Stimulated activated memory B cell treated with anti-CD40 and anti-IgM and Interleukin-4, amounts not matched to agents 10 μg/mL and 1 μg/mL and 100 μg/mL, for 72 hours (primary cell): ENCODE data around the gene ZXDC.

Source experiments
- ATAC-seq: fragments of 150-1000 bp; cut with Tn5 transposase; 2 replicates; pipeline ENCODE4 v1.10.0; 2021
- H3K27ac Mint-ChIP-seq: one replicate; pipeline ENCODE4 v1.8.0; 2022; ENCODE audit warnings: mild to moderate bottlenecking, mixed read lengths
- H3K27me3 Mint-ChIP-seq: one replicate; pipeline ENCODE4 v1.8.0; 2022; ENCODE audit warnings: mixed read lengths
- H3K36me3 Mint-ChIP-seq: one replicate; pipeline ENCODE4 v1.8.0; 2022; ENCODE audit warnings: mixed read lengths
- H3K4me1 Mint-ChIP-seq: one replicate; pipeline ENCODE4 v1.8.0; 2022; ENCODE audit warnings: mixed read lengths
- H3K4me3 Mint-ChIP-seq: one replicate; pipeline ENCODE4 v1.8.0; 2022; ENCODE audit warnings: mild to moderate bottlenecking, moderate library complexity, mixed read lengths
- H3K9me3 Mint-ChIP-seq: one replicate; pipeline ENCODE4 v1.8.0; 2022; ENCODE audit warnings: mixed read lengths

ZXDC gene

GRCh38 chr3:126460381-126460780, 15.3 kb downstream of the ZXDC start:
- Mint-ChIP-seq H3K36me3 (peaks cover 61% of the 10 kb centered on the region), H3K4me1 (peaks cover 9% of the 10 kb centered on the region)

GRCh38 chr3:126459763-126460127, 15.9 kb downstream of the ZXDC start:
- Mint-ChIP-seq H3K36me3 (peaks cover 63% of the 10 kb centered on the region), H3K27me3 (no peaks in the 10 kb centered on the region), H3K9me3 (no peaks in the 10 kb centered on the region)

More at GRCh38 chr3:126460381-126460780, 15.3 kb downstream of the ZXDC start:
- Mint-ChIP-seq H3K27ac (no peak overlapping the region), H3K9me3 (no peaks in the 10 kb centered on the region), H3K4me3 (no peak overlapping the region), H3K27me3 (no peaks in the 10 kb centered on the region)
- no peak for ATAC-seq

DNA sequence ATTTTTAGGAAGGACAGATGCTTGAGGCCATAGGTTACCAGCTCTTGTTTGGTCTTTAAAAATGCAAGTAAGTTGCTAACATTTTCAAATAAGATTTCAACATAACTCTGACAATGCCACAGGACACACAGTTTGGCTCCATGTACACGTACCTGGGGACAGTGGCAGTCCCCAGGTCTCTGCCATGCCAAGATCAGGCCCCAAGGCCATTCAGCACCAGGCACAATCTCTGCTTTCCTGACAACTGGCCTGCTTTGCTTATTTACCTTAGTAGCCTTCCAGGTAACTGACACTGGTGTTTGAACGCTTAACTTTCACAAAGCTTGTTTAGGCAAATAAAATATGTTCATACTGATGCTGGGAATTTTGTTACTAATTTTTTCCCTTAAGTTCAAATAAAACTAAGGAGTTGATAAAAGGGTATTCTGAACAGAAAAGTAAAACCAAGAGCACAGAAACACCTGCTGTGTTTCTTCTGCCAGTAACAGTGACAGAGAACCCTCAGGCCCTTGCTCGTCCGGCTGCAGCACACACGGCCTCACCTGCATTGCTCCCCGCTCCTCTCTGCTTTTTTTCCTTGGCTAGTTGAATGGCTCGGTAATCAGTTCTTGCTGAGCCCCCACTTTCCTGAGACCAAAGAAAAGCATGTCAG, 16.5 kb downstream of the ZXDC start:
- Mint-ChIP-seq H3K4me1 (peaks cover 8% of the 10 kb centered on the region), H3K36me3 (peaks cover 63% of the 10 kb centered on the region), H3K9me3 (no peaks in the 10 kb centered on the region), H3K4me3 (no peak overlapping the region), H3K27ac (no peak overlapping the region), H3K27me3 (no peaks in the 10 kb centered on the region)
- no peak for ATAC-seq

More at GRCh38 chr3:126459763-126460127, 15.9 kb downstream of the ZXDC start:
- H3K4me1 Mint-ChIP-seq = peaks cover 13% of the 10 kb centered on the region
- H3K27ac Mint-ChIP-seq = no peak overlapping the region
- no peak overlapping the region for H3K4me3 Mint-ChIP-seq
- ATAC-seq = no peak

GRCh38 chr3:126456766-126457388, 18.8 kb downstream of the ZXDC start:
- no peaks in the 10 kb centered on the region for H3K27me3 Mint-ChIP-seq
- H3K9me3 Mint-ChIP-seq = no peaks in the 10 kb centered on the region
- no peak for ATAC-seq
- H3K4me1 Mint-ChIP-seq = peaks cover 7% of the 10 kb centered on the region
- no peak overlapping the region for H3K4me3 Mint-ChIP-seq
- H3K36me3 Mint-ChIP-seq = peaks cover 62% of the 10 kb centered on the region
- no peak overlapping the region for H3K27ac Mint-ChIP-seq

DNA sequence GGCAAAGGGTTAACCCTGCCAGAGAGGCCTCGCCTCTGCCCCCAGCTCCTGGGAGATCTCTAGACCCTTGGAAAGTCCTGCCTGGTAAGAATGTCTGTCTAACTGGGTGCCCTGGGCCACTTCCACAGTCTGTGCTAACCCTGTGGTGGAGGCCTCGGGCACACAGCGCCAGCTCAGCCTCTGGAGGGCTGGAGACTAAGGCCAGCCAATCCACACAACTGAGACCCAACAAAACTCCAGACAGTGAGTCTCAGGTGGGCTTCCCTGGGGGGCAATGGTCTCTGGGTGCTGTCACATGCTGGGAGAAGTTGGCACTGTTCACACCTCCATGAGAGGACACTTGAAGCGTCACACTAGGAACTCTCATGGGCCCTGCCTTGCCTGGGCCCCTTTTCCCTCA, 19.5 kb downstream of the ZXDC start:
- Mint-ChIP-seq H3K27ac (no peak overlapping the region), H3K4me1 (peaks cover 7% of the 10 kb centered on the region), H3K4me3 (no peak overlapping the region), H3K36me3 (peaks cover 62% of the 10 kb centered on the region), H3K9me3 (no peaks in the 10 kb centered on the region), H3K27me3 (no peaks in the 10 kb centered on the region)
- ATAC-seq = no peak

DNA sequence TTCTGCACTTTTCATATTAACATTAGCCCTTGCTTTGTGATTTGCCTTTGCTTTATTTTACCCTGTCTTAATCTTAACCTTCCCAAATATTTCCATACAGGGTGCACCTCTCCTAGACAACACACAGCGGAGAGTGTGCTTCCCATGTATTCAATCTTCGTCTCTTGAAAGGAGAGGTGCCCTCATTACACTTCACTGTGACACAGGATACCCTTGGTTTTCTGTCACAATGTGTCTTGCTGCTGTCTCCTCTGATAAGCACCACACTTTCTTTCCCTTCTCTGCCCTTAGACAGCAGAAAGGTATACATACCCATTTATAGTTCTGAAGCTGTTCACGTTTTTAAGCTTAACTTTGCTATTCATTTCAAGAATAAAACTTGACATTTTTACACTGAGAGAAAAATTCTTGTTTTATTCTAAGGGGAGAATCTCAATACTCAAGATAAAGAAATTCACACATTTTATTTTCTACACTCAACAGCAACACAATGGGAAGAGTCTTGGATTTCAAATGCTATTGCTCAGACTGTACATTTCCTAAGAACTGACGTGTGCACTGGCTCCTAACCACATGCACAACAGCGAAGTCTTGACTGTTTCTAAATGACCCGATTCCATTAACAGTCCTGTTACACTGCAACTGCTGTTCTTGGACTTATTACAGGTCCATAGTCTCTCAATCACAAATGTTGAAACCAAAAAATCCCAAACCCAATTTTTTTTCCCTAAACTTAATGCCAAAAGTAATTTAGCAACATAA, 21.1 kb downstream of the ZXDC start:
- Mint-ChIP-seq H3K4me3 (no peak overlapping the region), H3K27me3 (no peaks in the 10 kb centered on the region), H3K4me1 (peaks cover 7% of the 10 kb centered on the region), H3K27ac (no peak overlapping the region), H3K9me3 (no peaks in the 10 kb centered on the region), H3K36me3 (peaks cover 58% of the 10 kb centered on the region)
- no peak for ATAC-seq

DNA sequence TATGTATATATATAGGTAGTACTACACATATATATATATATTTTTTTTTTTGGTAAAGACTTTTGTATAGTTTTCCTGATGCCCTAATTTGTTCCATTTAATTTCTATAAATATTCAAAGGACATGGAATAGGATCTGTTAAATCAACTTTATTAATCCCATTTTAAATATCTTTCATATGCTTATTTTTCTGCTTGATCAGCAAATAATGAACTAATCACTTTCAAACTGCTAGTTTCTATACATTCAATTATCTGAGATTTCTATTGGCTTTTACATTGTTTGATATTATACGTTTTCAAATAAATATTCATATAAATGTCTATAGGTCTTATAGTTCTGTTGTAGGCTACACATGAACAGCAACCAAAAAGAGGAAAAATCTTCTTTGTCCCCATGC, 21.7 kb downstream of the ZXDC start:
- no peaks in the 10 kb centered on the region for H3K27me3 Mint-ChIP-seq
- ATAC-seq = no peak
- peaks cover 7% of the 10 kb centered on the region for H3K4me1 Mint-ChIP-seq

GRCh38 chr3:126452213-126452612, 23.5 kb downstream of the ZXDC start:
- no peaks in the 10 kb centered on the region for H3K27me3 Mint-ChIP-seq
- no peaks in the 10 kb centered on the region for H3K9me3 Mint-ChIP-seq
- H3K4me3 Mint-ChIP-seq = no peak overlapping the region
- H3K4me1 Mint-ChIP-seq = peaks cover 7% of the 10 kb centered on the region
- H3K27ac Mint-ChIP-seq = no peak overlapping the region
- peaks cover 54% of the 10 kb centered on the region for H3K36me3 Mint-ChIP-seq
- no peak for ATAC-seq

More for the DNA sequence above, 21.7 kb downstream of the ZXDC start:
- Mint-ChIP-seq H3K36me3 (peaks cover 54% of the 10 kb centered on the region), H3K9me3 (no peaks in the 10 kb centered on the region), H3K27ac (no peak overlapping the region), H3K4me3 (no peak overlapping the region)

GRCh38 chr3:126451511-126451910, 24.2 kb downstream of the ZXDC start:
- no peak overlapping the region for H3K27ac Mint-ChIP-seq
- peaks cover 47% of the 10 kb centered on the region for H3K36me3 Mint-ChIP-seq
- H3K4me3 Mint-ChIP-seq = no peak overlapping the region
- H3K9me3 Mint-ChIP-seq = no peaks in the 10 kb centered on the region
- ATAC-seq = no peak
- H3K4me1 Mint-ChIP-seq = peaks cover 7% of the 10 kb centered on the region
- no peaks in the 10 kb centered on the region for H3K27me3 Mint-ChIP-seq

- Mint-ChIP-seq H3K9me3 (no peaks in the 10 kb centered on the region), H3K27ac (no peak overlapping the region), H3K36me3 (peaks cover 44% of the 10 kb centered on the region), H3K4me1 (peaks cover 7% of the 10 kb centered on the region), H3K27me3 (no peaks in the 10 kb centered on the region), H3K4me3 (no peak overlapping the region)
- no peak for ATAC-seq
These were observed 24.9 kb downstream of the ZXDC start for GRCh38 chr3:126450744-126451143.

DNA sequence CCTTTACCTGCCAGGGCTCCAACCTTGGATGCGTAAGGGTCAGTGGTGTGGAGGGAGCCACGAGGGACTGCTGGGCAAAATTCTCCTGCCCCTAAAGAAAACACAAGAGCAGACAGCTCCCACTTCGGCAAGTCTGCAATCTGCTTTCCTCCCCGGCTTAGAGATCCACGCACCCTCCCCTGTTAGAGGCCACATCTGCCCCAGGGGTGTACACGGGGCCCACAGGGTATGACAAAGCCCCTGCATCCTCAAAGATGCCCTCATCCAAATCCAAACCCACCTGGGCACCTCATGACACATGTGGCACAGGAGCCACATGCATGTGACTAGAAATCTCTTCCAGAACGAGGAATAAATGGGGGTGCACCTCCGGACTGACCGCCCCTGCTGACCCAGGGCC, 25.5 kb downstream of the ZXDC start:
- H3K4me3 Mint-ChIP-seq = no peak overlapping the region
- H3K27me3 Mint-ChIP-seq = no peaks in the 10 kb centered on the region
- H3K36me3 Mint-ChIP-seq = peaks cover 40% of the 10 kb centered on the region
- H3K9me3 Mint-ChIP-seq = no peaks in the 10 kb centered on the region
- H3K27ac Mint-ChIP-seq = no peak overlapping the region
- ATAC-seq = no peak
- peaks cover 3% of the 10 kb centered on the region for H3K4me1 Mint-ChIP-seq

GRCh38 chr3:126449621-126450051, 26.1 kb downstream of the ZXDC start:
- ATAC-seq = no peak
- Mint-ChIP-seq H3K4me3 (no peak overlapping the region), H3K36me3 (peaks cover 34% of the 10 kb centered on the region), H3K27me3 (no peaks in the 10 kb centered on the region), H3K9me3 (no peaks in the 10 kb centered on the region), H3K4me1 (no peaks in the 10 kb centered on the region), H3K27ac (no peak overlapping the region)

GRCh38 chr3:126448893-126449180, 26.9 kb downstream of the ZXDC start:
- peaks cover 29% of the 10 kb centered on the region for H3K36me3 Mint-ChIP-seq
- no peaks in the 10 kb centered on the region for H3K9me3 Mint-ChIP-seq
- no peak for ATAC-seq
- H3K27me3 Mint-ChIP-seq = no peaks in the 10 kb centered on the region
- H3K4me1 Mint-ChIP-seq = no peaks in the 10 kb centered on the region
- no peak overlapping the region for H3K27ac Mint-ChIP-seq
- no peak overlapping the region for H3K4me3 Mint-ChIP-seq

- no peak overlapping the region for H3K4me3 Mint-ChIP-seq
- no peaks in the 10 kb centered on the region for H3K4me1 Mint-ChIP-seq
- ATAC-seq = no peak
- no peaks in the 10 kb centered on the region for H3K27me3 Mint-ChIP-seq
- peaks cover 30% of the 10 kb centered on the region for H3K36me3 Mint-ChIP-seq
- H3K27ac Mint-ChIP-seq = no peak overlapping the region
- no peaks in the 10 kb centered on the region for H3K9me3 Mint-ChIP-seq
These were observed 27.4 kb downstream of the ZXDC start for GRCh38 chr3:126448136-126448892.

- Mint-ChIP-seq H3K4me3 (no peak overlapping the region), H3K4me1 (no peaks in the 10 kb centered on the region), H3K36me3 (peaks cover 36% of the 10 kb centered on the region), H3K9me3 (no peaks in the 10 kb centered on the region), H3K27ac (no peak overlapping the region), H3K27me3 (no peaks in the 10 kb centered on the region)
- ATAC-seq = no peak
These were observed 28.1 kb downstream of the ZXDC start for GRCh38 chr3:126447456-126448106.
